PFSK-1 (cell line): ENCODE data around the gene FCGR2B.

Experiments used
- FOXP2 ChIP-seq: optimal IDR thresholded peaks from 2 replicates; pipeline ENCODE3; 2011; ENCODE audit warnings: borderline replicate concordance, control low read depth, inconsistent platforms; ENCODE audit not compliant: insufficient read depth; ENCODE audit errors: extremely low read length, extremely low read depth
- POLR2AphosphoS5 ChIP-seq: IDR thresholded peaks from 2 replicates; pipeline ENCODE4 v1.6.1; 2012; ENCODE audit warnings: low read depth, mild to moderate bottlenecking, control low read depth, low read length, moderate library complexity
- REST ChIP-seq, 2 experiments: IDR thresholded peaks; 2 replicates each; pipeline versions ENCODE4 v1.6.1 to v1.8.0; 2011 to 2012; ENCODE audit warnings: low read depth in 2 of 2, low read length in 2 of 2, control low read depth in 1 of 2, inconsistent platforms in 1 of 2, mild to moderate bottlenecking in 1 of 2, moderate library complexity in 1 of 2; ENCODE audit not compliant: insufficient read depth in 1 of 2
- SIN3A ChIP-seq: IDR thresholded peaks from 2 replicates; pipeline ENCODE4 v1.6.1; 2012; ENCODE audit warnings: mild to moderate bottlenecking, low read length, moderate library complexity, borderline replicate concordance; ENCODE audit not compliant: insufficient read depth
- TAF1 ChIP-seq: IDR thresholded peaks from 2 replicates; pipeline ENCODE4 v1.6.1; 2012; ENCODE audit warnings: low read length, control low read depth, borderline replicate concordance; ENCODE audit not compliant: insufficient read depth

The FCGR2B gene

GRCh38 chr1:161710560-161710959 lies 47.6 kb downstream of the FCGR2B start:
- TF ChIP-seq TAF1 (no peak), FOXP2 (no peak), REST (IDR thresholded peaks at IDR 0.05; ENCODE audit: insufficient read depth in 1 of 2, low read depth in 2 of 2, low read length in 2 of 2) (no peak)

DNA sequence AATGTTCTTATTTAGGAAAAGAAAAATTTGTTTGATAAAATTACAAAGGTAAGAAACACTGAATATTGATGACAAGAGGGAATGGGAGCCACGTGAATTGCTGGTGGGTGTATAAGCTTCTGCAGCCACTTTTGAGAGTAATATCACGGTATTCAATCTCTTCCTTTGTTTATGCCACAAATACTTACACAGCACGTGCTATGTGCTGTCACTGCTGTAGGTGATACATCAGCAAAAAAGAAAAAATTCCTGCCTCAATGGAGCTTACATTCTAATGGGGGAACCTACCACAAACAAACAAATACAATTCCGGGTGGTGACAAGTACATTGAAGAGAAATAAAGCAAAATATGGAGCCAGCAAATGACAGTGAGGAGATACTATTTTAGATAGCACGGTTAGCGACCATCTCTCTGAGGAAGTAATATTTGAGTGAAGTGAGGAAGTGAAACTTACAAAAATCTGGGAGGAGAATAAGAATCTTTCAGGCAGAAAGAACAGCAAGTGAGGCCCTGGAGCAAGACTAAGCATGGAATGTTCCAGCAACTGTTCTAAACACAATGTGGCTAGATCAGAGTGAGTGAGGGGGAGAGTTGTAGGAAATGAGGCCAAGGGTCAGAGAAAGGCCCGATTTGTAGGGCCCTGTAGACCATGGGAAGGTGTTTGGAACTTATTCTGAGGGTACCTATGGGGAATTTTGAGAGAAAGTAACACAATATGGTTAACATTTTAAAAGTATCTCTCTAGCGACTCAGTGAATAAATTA lies 55.8 kb downstream of the FCGR2B start:
- TF ChIP-seq REST (IDR thresholded peaks at IDR 0.05; ENCODE audit: insufficient read depth in 1 of 2, low read depth in 2 of 2, low read length in 2 of 2) (no peak), FOXP2 (no peak), TAF1 (no peak), SIN3A (no peak), POLR2AphosphoS5 (no peak)

DNA sequence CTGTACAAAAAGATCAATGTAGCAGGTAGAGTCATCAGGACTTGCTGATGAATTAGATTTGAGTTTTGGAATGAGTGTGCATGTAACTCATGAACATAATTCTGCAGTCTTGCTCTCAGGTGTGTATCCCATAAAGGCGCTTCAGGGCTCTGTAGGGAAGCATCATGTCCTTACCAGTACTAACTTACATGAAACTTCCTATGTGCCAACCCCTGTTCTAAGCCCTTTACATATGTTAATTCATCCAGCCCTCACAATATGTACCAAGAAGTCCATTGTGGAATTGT lies 56.3 kb downstream of the FCGR2B start:
- no peak for TF ChIP-seq REST (IDR thresholded peaks at IDR 0.05; ENCODE audit: insufficient read depth in 1 of 2, low read depth in 2 of 2, low read length in 2 of 2)
- no peak for TF ChIP-seq FOXP2
- no peak for TF ChIP-seq POLR2AphosphoS5
- TF ChIP-seq TAF1: no peak
- TF ChIP-seq SIN3A: no peak

- TF ChIP-seq SIN3A (no peak), TAF1 (no peak), POLR2AphosphoS5 (no peak), REST (IDR thresholded peaks at IDR 0.05; ENCODE audit: insufficient read depth in 1 of 2, low read depth in 2 of 2, low read length in 2 of 2) (no peak), FOXP2 (no peak)
Observed at GRCh38 chr1:161720422-161720821, 57.5 kb downstream of the FCGR2B start.
